ENCODE measurements around the gene CYBA. TPM values are rescaled to one million over a fixed set of nuclear protein-coding genes. Genes with fewer than 3 reads are reported as not detected.
"Not testable (repeated sequence)": the region's sequence is repeated elsewhere in the genome, so short reads cannot be mapped to it uniquely, and the experiment has no call there.

Gene CYBA
- polyA plus RNA-seq, 3 donors, result 1,168 to 2,376 (median 2,092) TPM

GRCh38 chr16:88610080-88610479 is 40.8 kb downstream of the CYBA start:
- Mint-ChIP-seq H3K27ac (peak overlapping the region in 1 of 7 donors; percentile 12), H3K36me3 (peaks cover 67 to 89% of the 10 kb centered on the region in 2 donors)

GRCh38 chr16:88609426-88609825 is 41.4 kb downstream of the CYBA start:
- H2AFZ ChIP-seq (ENCODE audit: insufficient read depth, low read depth, low read length, poor library complexity, severe bottlenecking); H3K4me3 ChIP-seq (replicated peaks in 1 of 3; ENCODE audit: low read depth in 2 of 3, low read length in 3 of 3); H3K27ac ChIP-seq (ENCODE audit: low read depth in 1 of 2, low read length in 2 of 2); H3K27me3 Mint-ChIP-seq (ENCODE audit: low read depth in 3 of 3); H3K4me2 ChIP-seq (replicated peaks; ENCODE audit: extremely low read depth, low read length, poor library complexity, severe bottlenecking); H3K9me3 Mint-ChIP-seq; H3K27me3 ChIP-seq (ENCODE audit: control insufficient read depth in 2 of 2, insufficient read depth in 2 of 2, low read length in 2 of 2); intact Hi-C loops (cut with micrococcal nuclease); H3K9ac ChIP-seq (ENCODE audit: insufficient read depth, low read length, poor library complexity, severe bottlenecking); H3K79me2 ChIP-seq (ENCODE audit: insufficient read depth, low read length); H3K4me3 Mint-ChIP-seq; DNase-seq; H3K9me3 ChIP-seq (replicated peaks in 1 of 2; ENCODE audit: control insufficient read depth in 1 of 2, insufficient read depth in 1 of 2, low read length in 2 of 2): not testable (repeated sequence)
- H3K4me1 Mint-ChIP-seq, result peaks cover 17% of the 10 kb centered on the region
- WGBS (ENCODE audit: insufficient coverage), result 100% methylated on average over 3 of the region's 8 CpGs
- H3K36me3 ChIP-seq (replicated peaks in 1 of 2; ENCODE audit: control insufficient read depth in 1 of 2, insufficient read depth in 2 of 2, low read length in 2 of 2), result peaks cover 76 to 91% of the 10 kb centered on the region in 2 donors
- peaks cover 61% of the 10 kb centered on the region for H4K20me1 ChIP-seq (ENCODE audit: insufficient read depth, low read length)
- H3K36me3 Mint-ChIP-seq, result peaks cover 63 to 91% of the 10 kb centered on the region in 2 donors
- peaks cover 4 to 12% of the 10 kb centered on the region in 2 donors for H3K4me1 ChIP-seq (ENCODE audit: control insufficient read depth in 1 of 2, insufficient read depth in 2 of 2, low read length in 2 of 2)
- H3K27ac Mint-ChIP-seq, result peak overlapping the region in 1 of 7 donors; percentile 79

More at GRCh38 chr16:88610080-88610479, 40.8 kb downstream of the CYBA start:
- H3K4me3 ChIP-seq (replicated peaks in 1 of 3; ENCODE audit: low read depth in 2 of 3, low read length in 3 of 3), result no peak overlapping the region
- DNase-seq, result no peak
- no peaks in the 10 kb centered on the region for H3K27me3 Mint-ChIP-seq (ENCODE audit: low read depth in 3 of 3)
- no peak overlapping the region for H3K4me2 ChIP-seq (replicated peaks; ENCODE audit: extremely low read depth, low read length, poor library complexity, severe bottlenecking)
- WGBS (ENCODE audit: insufficient coverage), result 90% methylated on average over 6 of the region's 6 CpGs
- H4K20me1 ChIP-seq (ENCODE audit: insufficient read depth, low read length), result peaks cover 68% of the 10 kb centered on the region
- H3K9me3 ChIP-seq (replicated peaks in 1 of 2; ENCODE audit: control insufficient read depth in 1 of 2, insufficient read depth in 1 of 2, low read length in 2 of 2), result no peaks in the 10 kb centered on the region
- H3K9ac ChIP-seq (ENCODE audit: insufficient read depth, low read length, poor library complexity, severe bottlenecking), result no peak overlapping the region
- intact Hi-C loops (cut with micrococcal nuclease), result no loop called here
- no peak overlapping the region for H3K27ac ChIP-seq (ENCODE audit: low read depth in 1 of 2, low read length in 2 of 2)
- peaks cover 6% of the 10 kb centered on the region for H3K79me2 ChIP-seq (ENCODE audit: insufficient read depth, low read length)
- peaks cover 15% of the 10 kb centered on the region for H3K4me1 Mint-ChIP-seq
- H3K4me1 ChIP-seq (ENCODE audit: control insufficient read depth in 1 of 2, insufficient read depth in 2 of 2, low read length in 2 of 2), result peaks cover 4 to 12% of the 10 kb centered on the region in 2 donors
- TF ChIP-seq CTCF (IDR thresholded peaks at IDR 0.05), result no peak
- peaks cover 79 to 91% of the 10 kb centered on the region in 2 donors for H3K36me3 ChIP-seq (replicated peaks in 1 of 2; ENCODE audit: control insufficient read depth in 1 of 2, insufficient read depth in 2 of 2, low read length in 2 of 2)
- H3K4me3 Mint-ChIP-seq, result no peak overlapping the region
- H3K27me3 ChIP-seq (ENCODE audit: control insufficient read depth in 2 of 2, insufficient read depth in 2 of 2, low read length in 2 of 2), result no peaks in the 10 kb centered on the region
- no peaks in the 10 kb centered on the region for H3K9me3 Mint-ChIP-seq
- no peak overlapping the region for H2AFZ ChIP-seq (ENCODE audit: insufficient read depth, low read depth, low read length, poor library complexity, severe bottlenecking)

Measured in CD14-positive monocyte (primary cell).